HG03139 (cell line): ENCODE data around the gene PRELP.
"Not testable (repeated sequence)": the region's sequence is repeated elsewhere in the genome, so short reads cannot be mapped to it uniquely, and the experiment has no call there.

ENCODE experiments used
- ATAC-seq: cut with Tn5 transposase; IDR thresholded peaks from one replicate; pipeline ENCODE4 v1.9.1; 2021; ENCODE audit not compliant: unreplicated experiment

Gene PRELP

DNA sequence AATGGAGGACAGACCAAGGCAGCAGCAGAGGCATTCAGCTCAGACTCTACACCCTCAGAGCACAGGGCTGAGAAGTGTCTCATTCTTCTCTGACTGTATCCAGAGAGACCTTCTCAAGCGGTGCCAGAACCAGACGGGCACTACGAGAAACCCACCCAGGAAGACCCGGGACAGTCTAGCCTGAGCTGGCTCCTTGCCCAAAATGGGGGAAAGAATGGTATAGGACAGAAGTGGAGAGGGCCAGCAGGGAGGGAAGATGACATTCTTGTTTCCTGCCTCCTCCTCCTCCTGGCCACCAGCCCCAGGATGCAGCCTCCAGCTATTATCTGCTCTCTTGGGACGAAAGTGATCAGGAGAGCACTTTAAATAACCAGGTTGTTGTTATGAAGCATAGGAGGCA, 22.6 kb upstream of the PRELP start:
- ATAC-seq: no peak

DNA sequence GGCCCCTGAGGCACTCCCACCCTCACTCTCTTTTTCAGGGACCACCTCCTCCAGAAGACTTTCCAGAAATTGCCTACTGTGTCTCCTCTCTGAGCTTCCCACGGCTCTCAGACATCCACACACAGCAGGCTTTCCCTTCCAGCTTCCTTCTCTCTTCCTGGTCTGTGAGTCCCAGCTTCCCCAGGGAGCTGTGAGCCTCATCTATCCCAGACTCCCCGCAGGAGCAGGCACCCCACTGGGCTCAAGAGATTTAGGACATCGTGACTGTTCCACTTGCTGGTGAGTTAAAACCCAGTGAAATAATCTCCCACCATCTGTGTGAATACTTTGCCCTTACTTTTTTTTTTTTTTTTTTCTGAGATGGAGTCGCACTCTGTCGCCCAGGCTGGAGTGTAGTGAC, 22.0 kb upstream of the PRELP start:
- no peak for ATAC-seq

DNA sequence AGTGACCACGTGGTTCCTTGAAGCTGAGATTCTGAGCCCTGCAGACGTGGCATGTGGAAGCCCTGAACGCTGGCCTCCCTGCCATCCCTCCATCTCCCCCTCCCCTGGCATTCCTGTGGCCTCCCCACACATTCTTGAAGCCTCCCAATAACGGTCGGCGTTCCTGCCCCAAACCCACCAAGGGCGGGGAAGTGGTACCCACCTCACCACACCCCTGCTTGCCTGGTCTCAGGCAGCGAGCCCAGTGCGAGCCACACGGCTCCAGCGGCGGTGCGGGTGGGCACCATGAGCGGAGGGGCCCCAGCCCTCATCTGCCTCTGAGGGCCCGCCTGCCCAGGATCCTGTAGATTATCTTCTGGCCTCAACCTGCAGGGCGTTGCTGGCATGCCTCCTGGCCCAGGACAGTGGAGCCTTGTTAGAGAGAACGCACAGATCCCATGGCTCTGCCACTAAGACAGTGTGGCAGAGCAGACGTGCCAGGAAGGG, 20.6 kb upstream of the PRELP start:
- ATAC-seq: no peak

DNA sequence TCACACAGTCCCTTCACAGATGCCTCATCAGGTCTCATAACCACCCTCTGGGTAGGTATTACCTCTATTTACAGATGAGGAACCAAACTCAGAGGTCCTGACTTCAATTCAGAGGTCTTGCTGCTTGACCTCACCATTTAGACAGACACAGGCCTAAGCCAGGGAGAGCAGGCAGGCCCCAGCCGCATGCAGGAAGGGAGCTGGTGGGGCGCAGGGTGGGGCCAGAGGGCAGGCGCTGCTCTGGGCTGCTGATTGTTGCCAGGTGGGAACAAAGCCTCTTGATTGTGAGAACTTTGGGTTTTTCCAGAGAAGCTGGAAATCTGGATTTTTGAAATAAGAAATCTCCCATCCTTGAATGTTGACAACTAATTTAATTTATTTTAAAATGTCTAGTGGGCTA, 19.9 kb upstream of the PRELP start:
- no peak for ATAC-seq

DNA sequence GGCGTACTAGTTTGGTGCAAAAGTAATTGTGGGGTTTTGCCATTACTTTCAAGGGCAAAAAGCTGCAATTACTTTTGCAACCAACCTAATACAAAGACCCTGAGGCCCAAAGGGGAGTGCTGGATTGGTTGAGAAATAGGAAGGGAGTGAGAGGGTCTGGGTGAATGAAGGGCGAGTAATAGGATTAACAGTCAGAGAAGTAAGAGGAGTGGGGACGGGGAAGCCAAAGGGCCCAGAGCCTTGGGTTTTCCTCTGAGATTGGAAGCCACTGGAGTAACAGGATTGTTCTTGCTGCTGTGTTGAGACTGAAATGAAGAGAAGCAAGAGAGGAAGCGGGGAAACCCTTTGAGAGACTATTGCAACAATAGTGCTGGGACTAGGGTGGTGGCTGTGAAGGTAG, 19.0 kb upstream of the PRELP start:
- no peak for ATAC-seq

DNA sequence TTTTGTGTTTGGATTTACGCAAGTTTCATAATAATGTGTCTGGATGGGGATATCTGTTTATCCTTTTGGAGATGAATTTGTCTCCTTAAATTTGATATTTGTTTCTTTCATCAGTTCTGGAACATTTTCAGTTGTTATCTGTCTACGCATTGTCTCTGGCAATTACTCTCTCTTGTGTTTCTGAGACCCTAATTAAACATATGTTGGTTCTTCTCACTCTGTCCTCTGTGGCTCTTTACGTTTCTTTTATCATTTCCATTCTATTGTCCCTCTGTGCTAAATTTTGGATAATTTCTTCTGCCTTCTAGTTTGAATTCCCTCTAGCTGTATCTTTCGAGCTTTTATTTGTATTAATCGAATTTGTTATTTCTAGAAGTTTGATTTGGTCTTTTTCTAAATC, 17.5 kb upstream of the PRELP start:
- no peak for ATAC-seq

DNA sequence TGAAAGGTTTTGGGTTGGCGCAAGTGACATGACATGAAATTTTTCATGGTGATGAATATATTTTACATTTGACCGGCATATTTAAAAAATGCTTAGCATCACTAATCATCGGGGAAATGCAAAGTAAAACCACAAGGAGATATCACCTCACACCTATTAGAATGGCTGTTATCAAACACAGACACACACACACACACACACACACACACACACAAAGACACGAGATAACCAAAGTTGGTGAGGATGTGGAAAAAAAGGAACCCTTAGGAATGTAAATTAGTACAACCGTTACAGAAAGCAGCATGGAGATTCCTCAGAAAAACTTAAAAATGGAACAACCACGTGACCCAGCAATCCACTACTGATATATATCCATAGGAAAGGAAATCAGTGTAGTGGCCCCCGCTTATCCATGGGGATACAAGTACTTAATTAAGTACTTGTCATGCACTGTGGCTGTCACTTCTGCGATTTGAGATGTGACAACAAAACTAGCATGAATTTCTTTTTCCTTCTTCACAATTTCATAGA, 15.9 kb upstream of the PRELP start:
- no peak for ATAC-seq

DNA sequence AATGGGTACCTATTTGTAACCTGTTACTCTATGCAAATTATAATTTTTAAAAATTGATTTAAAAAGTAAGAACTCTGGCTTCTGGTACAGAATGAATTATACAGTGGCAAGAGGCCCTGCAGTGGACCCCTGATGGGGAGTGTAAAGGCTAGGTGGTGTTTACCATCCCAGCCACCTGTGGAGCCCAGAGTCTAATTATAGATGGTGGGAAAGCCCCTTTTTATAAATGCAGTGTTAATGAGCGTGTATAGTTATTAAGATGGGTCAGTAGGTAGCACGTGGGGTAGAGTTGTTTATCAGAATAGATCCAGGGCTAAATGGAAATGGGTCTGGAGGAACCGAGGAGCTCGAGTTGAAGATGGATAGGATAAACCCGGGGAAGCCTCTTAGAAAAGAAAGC, 13.9 kb upstream of the PRELP start:
- no peak for ATAC-seq

DNA sequence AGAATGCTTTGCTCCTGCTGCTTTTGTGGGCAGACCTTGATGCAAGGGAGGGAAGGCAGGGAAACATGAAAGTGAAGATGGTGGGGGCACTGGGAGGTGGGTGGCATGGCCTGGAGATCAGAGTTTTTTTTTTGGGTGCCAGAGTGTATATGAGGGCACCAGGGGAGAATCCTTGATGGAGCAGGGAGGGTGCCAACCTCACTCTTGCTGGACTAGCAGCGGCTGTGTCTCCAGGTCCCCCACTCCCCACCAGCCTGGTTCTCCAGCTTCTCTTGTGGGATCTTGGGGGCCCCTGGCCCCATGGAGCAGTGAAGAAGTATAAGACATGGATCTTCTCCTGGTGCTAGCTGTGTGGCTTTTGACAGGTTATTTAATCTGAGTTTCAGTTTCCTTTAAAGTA, 13.5 kb upstream of the PRELP start:
- no peak for ATAC-seq

DNA sequence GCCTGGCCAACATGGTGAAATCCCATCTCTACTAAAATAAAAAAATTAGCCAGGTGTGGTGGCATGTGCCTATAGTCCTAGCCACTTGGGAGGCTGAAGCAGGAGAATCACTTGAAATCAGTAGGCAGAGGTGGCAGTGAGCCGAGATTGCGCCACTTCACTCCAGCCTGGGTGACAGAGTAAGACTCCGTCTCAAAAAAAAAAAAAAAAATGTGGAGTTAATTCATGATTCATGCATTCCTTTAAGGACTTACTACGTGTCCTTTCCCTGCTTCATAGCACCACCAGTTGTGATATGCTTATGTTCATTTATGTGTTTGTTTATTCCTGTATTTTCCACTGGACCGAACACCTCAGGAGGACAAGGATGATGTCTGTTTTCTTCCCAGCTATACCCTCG, 12.7 kb upstream of the PRELP start:
- ATAC-seq: no peak

DNA sequence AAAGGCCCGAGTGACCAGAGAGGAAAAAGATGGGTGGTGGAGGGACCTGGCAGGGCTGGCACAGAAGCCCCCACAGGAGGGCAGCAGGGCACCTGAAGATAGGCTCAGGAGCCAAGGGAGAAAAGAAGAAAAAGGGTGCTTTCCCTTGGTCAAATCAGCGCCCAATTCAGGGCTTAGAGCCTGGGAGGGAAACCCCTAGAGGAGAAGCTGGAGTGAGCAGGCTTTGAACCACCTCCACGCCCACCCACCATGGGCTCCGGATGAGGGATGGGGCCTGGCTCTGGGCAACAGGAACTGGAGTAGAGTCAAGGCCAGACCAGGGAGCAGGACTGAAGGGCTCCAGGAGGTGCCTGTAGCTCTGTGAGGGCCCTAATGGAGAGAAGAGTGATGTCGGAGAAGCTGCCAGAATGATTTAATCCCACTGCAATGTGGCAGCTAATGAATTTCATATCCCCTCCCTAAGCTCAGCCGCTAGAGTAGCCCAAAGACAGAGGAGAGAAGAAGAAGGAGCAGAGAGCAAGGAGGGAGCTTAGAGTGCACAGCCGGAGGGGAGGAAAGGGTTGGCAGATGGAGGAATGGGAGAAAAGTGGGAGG, 12.0 kb upstream of the PRELP start:
- no peak for ATAC-seq

DNA sequence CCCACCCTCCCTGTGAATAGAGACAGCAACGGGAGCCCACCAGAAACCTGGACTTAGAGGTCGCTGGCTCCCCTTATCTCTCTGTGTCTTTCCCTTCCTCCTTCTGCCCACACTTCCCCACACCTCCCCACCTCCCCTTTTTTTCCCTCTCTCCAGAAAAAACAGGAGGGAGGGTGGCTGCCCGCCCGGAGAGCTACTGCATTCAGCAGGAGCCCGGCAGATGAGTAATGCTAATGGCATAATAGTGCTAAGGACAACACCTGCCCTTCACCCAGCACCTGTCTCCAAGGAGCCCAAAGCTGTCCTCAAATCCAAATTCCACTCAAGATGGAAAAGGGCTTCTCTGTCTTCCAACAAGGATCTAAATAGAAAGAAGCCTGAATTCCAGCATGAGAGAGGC, 11.4 kb upstream of the PRELP start:
- ATAC-seq: no peak

DNA sequence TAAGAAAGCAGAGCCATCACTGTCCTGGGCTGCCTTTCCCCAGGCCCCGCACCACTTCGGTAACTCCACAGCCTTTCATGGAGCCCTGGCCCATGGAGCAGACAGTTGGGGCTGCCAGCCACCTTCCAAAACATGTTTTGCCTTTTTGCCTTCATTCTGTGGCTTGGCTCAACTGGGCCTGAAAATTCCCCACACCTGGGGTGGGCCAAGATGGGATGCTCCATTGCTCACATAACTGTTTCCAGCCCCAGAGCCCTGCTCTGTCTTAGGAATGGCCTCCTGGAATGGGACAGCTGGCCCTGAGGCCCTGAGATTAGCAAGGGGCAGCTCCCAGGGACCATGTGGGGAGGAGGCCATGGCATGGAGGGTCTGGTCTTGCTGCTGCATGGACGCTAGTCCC, 10.9 kb upstream of the PRELP start:
- no peak for ATAC-seq

DNA sequence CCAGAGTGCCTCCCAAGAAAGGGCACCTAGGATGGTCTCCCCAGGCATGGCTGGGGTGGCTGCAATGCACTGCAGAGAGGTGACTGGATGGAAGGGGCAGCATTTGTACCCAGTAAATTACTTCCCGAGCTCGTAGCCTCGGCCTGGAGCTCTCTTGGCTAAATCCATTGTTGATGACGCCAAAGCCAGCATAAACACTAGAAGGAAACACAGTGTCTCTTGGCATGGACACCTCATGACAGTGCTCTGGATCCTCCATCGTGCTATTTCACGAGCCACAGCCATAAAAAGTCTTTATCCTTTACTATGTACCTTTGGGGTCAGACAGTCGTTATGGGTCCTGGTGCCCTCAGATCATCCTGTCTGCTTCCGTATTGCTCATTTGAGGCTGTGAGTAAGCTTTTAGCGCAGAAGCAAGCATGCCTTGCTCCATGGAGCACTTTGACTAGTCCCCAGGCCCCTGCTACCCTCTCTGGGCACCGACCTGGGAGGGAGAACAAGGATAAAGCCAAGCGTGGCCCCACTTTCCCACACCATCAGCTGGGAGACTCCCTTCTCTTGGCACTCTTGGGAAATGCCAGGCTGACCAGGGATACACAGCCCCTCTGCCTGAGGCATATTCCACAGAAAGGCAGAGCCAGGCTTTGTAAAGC, 10.3 kb upstream of the PRELP start:
- no peak for ATAC-seq

DNA sequence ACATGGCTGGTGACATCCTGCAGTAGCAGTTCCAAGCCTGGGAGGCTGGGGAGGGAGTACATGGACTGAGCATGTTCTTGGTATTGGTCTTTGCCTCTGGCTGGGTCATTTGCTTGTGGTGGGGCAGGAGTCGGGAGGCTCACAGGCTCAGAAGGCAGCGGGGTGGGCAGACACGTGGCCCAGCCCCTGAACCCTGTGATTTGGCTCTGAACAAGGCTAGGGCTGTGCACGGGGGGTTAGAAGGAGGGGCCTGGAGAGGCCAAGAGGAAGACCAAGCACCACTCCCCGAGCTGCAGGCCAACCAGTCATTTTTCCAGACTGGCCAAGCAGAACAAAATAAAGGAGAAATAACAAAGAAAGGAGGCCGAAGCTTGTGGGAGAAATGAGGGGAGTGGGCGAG, 9.7 kb upstream of the PRELP start:
- no peak for ATAC-seq

DNA sequence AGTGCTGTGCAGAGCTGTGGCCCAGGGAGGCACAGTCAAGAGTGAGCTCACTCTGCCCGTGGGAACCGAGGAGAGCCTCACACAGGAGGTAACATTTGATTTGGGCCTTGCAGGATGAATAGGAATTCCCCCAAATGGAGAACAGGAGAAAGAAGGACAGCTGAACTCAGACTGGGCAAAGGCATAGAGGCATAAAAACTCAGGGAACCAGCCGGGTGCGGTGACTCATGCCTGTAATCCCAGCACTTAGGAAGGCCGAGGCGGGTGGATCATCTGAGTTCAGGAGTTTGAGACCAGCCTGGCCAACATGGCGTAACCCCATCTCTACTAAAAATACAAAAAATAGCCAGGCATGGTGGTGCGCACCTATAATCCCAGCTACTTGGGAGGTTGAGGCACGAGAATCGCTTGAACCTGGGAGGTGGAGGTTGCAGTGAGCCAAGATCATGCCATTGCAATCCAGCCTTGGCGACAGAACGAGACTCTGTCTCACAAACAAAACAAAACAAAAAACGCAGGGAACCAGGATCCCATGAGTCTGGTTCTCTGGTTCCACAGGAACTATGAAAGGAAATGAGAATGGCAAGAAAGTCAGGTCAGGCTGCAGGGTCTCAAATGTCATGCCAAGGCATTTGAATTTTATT, 8.6 kb upstream of the PRELP start:
- ATAC-seq: not testable (repeated sequence)

DNA sequence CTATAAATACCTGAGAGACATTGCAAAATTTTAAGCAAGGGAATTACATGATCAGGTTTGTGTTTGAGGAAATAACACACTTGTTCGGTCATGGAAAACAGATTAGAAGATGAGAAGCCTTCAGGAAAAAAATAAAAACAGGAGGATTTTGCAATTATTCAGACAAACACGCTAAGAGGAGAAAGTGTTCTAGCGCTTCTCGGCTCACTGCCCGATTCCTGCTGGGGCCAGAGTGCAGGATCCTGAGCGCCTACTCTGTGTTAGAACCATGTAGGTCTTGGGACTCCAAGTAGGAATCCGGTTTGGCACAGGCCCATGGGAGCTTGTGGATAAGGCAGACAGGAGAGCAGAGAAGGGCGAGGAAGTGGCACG, 8.1 kb upstream of the PRELP start:
- no peak for ATAC-seq

DNA sequence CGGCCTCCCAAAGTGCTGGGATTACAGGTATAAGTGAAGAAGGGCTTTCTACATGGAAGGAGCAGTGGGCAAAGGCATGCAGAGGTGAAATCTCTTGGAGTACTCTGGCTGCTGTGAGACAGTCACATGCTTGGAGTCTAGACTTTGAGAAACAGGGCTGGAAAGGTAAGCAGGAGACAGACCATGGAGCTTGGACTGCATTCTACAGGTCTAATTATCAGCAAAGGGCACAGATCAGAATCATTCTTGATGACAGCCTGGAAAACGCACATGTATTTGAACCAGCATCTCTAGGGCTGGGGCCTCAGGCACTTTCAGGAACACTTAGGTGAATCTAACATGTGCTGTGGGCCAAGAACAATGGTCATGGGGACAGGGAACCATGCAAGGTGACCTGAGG, 7.3 kb upstream of the PRELP start:
- ATAC-seq: no peak

DNA sequence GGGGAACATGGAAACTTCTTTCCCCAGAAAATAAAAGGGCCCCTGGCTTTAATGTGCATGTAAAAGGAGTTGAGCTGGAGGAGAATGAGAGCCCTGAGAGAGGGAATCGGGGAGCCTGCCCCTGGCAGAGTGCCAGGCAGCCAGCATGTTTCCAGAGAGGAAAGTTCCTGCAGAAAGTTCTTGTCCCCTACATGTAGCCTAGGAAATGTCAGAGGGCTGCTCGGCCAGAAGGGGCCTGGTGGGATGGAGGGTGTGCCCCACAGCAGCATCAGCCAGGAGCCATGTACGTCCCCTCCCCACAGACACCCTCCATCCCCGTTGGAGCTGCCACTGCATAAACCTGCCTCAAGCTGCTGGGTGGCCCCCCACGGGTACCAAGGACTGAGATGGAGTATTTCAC, 5.4 kb upstream of the PRELP start:
- ATAC-seq: no peak

DNA sequence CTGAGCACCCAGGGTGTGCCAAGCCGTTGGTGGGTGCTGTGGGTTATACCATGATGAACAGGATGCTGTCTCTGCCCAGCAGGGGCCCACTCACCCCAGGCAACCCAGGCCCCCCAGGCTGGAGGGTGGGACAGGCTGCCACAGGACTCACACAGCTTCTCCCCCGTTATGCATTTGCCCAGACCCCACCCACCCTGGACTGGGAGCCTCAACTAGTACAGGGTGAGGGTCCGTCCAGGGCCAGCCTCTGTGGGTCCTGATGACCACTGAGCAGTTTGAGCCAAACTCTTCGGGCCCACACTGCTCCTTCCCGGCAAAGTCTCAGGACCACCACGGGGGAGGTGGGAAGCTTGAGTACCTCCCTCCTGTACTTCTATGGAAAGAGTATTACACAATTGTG, 3.8 kb upstream of the PRELP start:
- ATAC-seq: no peak

DNA sequence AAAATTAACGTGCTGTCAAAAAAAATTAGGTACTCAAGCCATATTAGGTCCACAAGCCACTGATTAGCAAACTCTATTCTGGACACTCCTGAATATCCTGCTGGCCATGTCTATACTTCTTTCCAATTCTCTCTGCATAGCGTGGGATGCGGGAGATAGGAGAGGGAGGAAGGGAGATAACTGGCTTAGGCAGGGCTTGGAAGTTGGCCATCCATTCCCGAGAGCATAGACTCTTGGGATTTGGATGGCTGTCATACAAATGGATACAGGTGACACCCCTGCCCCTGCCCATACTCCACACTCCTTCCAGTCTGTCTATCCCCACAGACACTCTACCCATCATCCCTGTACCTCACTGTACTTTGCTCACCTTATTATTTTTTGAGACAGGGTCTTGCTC, 2.3 kb upstream of the PRELP start:
- ATAC-seq: no peak

DNA sequence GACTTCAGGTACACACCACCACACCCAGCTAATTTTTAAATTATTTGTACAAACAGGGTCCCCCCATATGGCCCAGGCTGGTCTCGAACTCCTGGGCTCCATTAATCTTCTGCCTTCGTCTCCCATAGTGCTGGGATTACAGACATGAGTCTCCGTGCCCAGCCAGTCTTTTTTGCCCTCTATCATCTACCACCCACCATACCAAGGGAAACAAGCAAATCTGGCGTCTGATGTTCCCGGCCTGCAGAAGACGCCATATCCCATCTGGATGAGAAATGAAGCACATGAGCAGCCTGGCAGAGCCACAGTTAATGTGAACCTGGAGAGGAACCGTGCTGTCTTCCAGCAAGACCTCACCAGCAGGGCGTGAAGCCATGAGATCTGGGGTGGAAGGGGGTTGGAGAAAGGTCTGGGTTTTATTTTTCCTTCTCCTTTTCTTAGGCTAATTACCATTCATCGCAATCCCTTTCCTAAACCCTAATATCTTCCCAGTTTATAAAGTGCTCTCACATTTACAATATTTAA, 1.8 kb upstream of the PRELP start:
- no peak for ATAC-seq
